ENCODE data around the gene APBA2.

GRCh38 chr15:28955993-28956421 lies 70.2 kb downstream of the APBA2 start:
- no peak for TF ChIP-seq CTCF (IDR thresholded peaks at IDR 0.05; ENCODE audit: low read length)
- no peak for TF ChIP-seq EZH2 (IDR thresholded peaks at IDR 0.05; ENCODE audit: borderline replicate concordance, low read length)

Measured in OCI-LY1 (cell line).